ENCODE data around the gene CFAP206. TPM values are rescaled to one million over a fixed set of nuclear protein-coding genes. Genes with fewer than 3 reads are reported as not detected.

CFAP206 gene
- total and polyA plus RNA-seq, 2 experiments from 2014 or later, result not detected

DNA sequence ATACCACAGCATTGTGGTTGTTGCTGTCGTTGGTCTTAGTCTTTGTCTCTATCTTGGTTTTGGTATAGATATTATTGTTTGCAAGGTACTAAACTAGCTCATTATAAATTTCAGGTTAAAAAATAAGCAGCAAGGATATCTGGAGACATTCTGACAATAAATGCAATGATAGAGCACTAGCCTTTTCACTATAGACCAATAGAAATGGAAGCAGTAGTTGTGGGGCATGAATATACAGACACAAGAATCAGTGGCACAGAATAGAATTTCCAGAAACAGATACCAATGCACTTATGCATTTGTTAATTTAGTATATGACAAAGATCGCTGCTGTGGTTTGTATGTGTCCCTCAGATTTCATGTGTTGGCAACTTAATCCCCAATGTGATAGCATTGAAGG is 31.1 kb upstream of the CFAP206 start:
- Mint-ChIP-seq H3K27ac (no peak overlapping the region), H3K9me3 (peaks cover 17% of the 10 kb centered on the region; the same call in 2 of the 3 replicates), H3K36me3 (ENCODE audit: low read depth) (peaks cover 7% of the 10 kb centered on the region; the same call in 2 of the 3 replicates), H3K4me1 (peaks cover 6% of the 10 kb centered on the region; the same call in 1 of the 3 replicates), H3K27me3 (ENCODE audit: insufficient read depth, low read depth, poor library complexity) (no peaks in the 10 kb centered on the region), H3K4me3 (no peak overlapping the region)
- H3F3A ChIP-seq (replicated peaks; ENCODE audit: low read depth), result no peaks in the 10 kb centered on the region
- no peak overlapping the region for H2AFZ ChIP-seq
- TF ChIP-seq STAT1 (IDR thresholded peaks at IDR 0.05; ENCODE audit: unreplicated experiment) (no peak), EZH2 (IDR thresholded peaks at IDR 0.05; ENCODE audit: low read depth, unreplicated experiment) (no peak), NANOG (IDR thresholded peaks at IDR 0.05; ENCODE audit: borderline replicate concordance) (no peak), ZNF331 (CRISPR knock-in tag; IDR thresholded peaks at IDR 0.05; ENCODE audit: low read depth) (no peak), ZNF114 (CRISPR knock-in tag; IDR thresholded peaks at IDR 0.05) (no peak), JUNB (IDR thresholded peaks at IDR 0.05; ENCODE audit: unreplicated experiment) (no peak), EZH2phosphoT487 (IDR thresholded peaks at IDR 0.05; ENCODE audit: unreplicated experiment) (no peak), POLR2AphosphoS5 (IDR thresholded peaks at IDR 0.05; ENCODE audit: low read depth) (no peak), CREB1 (CRISPR knock-in tag; IDR thresholded peaks at IDR 0.05; ENCODE audit: low read depth) (no peak)
- TF ChIP-seq, protein P1, sequence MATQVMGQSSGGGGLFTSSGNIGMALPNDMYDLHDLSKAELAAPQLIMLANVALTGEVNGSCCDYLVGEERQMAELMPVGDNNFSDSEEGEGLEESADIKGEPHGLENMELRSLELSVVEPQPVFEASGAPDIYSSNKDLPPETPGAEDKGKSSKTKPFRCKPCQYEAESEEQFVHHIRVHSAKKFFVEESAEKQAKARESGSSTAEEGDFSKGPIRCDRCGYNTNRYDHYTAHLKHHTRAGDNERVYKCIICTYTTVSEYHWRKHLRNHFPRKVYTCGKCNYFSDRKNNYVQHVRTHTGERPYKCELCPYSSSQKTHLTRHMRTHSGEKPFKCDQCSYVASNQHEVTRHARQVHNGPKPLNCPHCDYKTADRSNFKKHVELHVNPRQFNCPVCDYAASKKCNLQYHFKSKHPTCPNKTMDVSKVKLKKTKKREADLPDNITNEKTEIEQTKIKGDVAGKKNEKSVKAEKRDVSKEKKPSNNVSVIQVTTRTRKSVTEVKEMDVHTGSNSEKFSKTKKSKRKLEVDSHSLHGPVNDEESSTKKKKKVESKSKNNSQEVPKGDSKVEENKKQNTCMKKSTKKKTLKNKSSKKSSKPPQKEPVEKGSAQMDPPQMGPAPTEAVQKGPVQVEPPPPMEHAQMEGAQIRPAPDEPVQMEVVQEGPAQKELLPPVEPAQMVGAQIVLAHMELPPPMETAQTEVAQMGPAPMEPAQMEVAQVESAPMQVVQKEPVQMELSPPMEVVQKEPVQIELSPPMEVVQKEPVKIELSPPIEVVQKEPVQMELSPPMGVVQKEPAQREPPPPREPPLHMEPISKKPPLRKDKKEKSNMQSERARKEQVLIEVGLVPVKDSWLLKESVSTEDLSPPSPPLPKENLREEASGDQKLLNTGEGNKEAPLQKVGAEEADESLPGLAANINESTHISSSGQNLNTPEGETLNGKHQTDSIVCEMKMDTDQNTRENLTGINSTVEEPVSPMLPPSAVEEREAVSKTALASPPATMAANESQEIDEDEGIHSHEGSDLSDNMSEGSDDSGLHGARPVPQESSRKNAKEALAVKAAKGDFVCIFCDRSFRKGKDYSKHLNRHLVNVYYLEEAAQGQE (IDR thresholded peaks at IDR 0.05; ENCODE audit: unreplicated experiment), result no peak
- TF ChIP-seq, protein P2, sequence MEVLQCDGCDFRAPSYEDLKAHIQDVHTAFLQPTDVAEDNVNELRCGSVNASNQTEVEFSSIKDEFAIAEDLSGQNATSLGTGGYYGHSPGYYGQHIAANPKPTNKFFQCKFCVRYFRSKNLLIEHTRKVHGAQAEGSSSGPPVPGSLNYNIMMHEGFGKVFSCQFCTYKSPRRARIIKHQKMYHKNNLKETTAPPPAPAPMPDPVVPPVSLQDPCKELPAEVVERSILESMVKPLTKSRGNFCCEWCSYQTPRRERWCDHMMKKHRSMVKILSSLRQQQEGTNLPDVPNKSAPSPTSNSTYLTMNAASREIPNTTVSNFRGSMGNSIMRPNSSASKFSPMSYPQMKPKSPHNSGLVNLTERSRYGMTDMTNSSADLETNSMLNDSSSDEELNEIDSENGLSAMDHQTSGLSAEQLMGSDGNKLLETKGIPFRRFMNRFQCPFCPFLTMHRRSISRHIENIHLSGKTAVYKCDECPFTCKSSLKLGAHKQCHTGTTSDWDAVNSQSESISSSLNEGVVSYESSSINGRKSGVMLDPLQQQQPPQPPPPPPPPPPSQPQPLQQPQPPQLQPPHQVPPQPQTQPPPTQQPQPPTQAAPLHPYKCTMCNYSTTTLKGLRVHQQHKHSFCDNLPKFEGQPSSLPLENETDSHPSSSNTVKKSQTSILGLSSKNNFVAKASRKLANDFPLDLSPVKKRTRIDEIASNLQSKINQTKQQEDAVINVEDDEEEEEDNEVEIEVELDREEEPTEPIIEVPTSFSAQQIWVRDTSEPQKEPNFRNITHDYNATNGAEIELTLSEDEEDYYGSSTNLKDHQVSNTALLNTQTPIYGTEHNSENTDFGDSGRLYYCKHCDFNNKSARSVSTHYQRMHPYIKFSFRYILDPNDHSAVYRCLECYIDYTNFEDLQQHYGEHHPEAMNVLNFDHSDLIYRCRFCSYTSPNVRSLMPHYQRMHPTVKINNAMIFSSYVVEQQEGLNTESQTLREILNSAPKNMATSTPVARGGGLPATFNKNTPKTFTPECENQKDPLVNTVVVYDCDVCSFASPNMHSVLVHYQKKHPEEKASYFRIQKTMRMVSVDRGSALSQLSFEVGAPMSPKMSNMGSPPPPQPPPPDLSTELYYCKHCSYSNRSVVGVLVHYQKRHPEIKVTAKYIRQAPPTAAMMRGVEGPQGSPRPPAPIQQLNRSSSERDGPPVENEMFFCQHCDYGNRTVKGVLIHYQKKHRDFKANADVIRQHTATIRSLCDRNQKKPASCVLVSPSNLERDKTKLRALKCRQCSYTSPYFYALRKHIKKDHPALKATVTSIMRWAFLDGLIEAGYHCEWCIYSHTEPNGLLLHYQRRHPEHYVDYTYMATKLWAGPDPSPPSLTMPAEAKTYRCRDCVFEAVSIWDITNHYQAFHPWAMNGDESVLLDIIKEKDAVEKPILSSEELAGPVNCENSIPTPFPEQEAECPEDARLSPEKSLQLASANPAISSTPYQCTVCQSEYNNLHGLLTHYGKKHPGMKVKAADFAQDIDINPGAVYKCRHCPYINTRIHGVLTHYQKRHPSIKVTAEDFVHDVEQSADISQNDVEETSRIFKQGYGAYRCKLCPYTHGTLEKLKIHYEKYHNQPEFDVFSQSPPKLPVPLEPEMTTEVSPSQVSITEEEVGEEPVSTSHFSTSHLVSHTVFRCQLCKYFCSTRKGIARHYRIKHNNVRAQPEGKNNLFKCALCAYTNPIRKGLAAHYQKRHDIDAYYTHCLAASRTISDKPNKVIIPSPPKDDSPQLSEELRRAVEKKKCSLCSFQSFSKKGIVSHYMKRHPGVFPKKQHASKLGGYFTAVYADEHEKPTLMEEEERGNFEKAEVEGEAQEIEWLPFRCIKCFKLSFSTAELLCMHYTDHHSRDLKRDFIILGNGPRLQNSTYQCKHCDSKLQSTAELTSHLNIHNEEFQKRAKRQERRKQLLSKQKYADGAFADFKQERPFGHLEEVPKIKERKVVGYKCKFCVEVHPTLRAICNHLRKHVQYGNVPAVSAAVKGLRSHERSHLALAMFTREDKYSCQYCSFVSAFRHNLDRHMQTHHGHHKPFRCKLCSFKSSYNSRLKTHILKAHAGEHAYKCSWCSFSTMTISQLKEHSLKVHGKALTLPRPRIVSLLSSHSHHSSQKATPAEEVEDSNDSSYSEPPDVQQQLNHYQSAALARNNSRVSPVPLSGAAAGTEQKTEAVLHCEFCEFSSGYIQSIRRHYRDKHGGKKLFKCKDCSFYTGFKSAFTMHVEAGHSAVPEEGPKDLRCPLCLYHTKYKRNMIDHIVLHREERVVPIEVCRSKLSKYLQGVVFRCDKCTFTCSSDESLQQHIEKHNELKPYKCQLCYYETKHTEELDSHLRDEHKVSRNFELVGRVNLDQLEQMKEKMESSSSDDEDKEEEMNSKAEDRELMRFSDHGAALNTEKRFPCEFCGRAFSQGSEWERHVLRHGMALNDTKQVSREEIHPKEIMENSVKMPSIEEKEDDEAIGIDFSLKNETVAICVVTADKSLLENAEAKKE (CRISPR knock-in tag; IDR thresholded peaks at IDR 0.05), result no peak
- TF ChIP-seq, protein P3, sequence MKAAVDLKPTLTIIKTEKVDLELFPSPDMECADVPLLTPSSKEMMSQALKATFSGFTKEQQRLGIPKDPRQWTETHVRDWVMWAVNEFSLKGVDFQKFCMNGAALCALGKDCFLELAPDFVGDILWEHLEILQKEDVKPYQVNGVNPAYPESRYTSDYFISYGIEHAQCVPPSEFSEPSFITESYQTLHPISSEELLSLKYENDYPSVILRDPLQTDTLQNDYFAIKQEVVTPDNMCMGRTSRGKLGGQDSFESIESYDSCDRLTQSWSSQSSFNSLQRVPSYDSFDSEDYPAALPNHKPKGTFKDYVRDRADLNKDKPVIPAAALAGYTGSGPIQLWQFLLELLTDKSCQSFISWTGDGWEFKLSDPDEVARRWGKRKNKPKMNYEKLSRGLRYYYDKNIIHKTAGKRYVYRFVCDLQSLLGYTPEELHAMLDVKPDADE (IDR thresholded peaks at IDR 0.05), result no peak
- TF ChIP-seq, protein P4, sequence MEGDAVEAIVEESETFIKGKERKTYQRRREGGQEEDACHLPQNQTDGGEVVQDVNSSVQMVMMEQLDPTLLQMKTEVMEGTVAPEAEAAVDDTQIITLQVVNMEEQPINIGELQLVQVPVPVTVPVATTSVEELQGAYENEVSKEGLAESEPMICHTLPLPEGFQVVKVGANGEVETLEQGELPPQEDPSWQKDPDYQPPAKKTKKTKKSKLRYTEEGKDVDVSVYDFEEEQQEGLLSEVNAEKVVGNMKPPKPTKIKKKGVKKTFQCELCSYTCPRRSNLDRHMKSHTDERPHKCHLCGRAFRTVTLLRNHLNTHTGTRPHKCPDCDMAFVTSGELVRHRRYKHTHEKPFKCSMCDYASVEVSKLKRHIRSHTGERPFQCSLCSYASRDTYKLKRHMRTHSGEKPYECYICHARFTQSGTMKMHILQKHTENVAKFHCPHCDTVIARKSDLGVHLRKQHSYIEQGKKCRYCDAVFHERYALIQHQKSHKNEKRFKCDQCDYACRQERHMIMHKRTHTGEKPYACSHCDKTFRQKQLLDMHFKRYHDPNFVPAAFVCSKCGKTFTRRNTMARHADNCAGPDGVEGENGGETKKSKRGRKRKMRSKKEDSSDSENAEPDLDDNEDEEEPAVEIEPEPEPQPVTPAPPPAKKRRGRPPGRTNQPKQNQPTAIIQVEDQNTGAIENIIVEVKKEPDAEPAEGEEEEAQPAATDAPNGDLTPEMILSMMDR (conservative IDR thresholded peaks at IDR 0.05; ENCODE audit: low read depth in 2 of 2), result no peak
- H3K9me2 ChIP-seq (ENCODE audit: insufficient read depth), result no peaks in the 10 kb centered on the region
- DNase-seq (ENCODE audit: low spot score) (no peak), ATAC-seq (no peak)
- H3K4me1 ChIP-seq (ENCODE audit: insufficient read depth), result peaks cover 7% of the 10 kb centered on the region; the same call in 1 of the 2 replicates
- H4K20me1 ChIP-seq (replicated peaks; ENCODE audit: insufficient read depth), result no peaks in the 10 kb centered on the region
- no peaks in the 10 kb centered on the region for H3K79me2 ChIP-seq (replicated peaks; ENCODE audit: insufficient read depth)
- H3K4me2 ChIP-seq, result no peak overlapping the region
- no peak overlapping the region for H3K27ac ChIP-seq (ENCODE audit: low read depth)
- H3K27me3 ChIP-seq (ENCODE audit: insufficient read depth), result no peaks in the 10 kb centered on the region
- no peak overlapping the region for H3K4me3 ChIP-seq
- peaks cover 5% of the 10 kb centered on the region for H3K36me3 ChIP-seq (ENCODE audit: insufficient read depth)
